SU-DHL-6 (cell line): ENCODE data around the gene FARS2.

ENCODE experiments used
- H2AFZ ChIP-seq: fragments of 200-600 bp; sonication (generic); 2 replicates; pipeline ENCODE4 v1.6.1; 2014; ENCODE audit warnings: low read depth, mild to moderate bottlenecking, moderate library complexity, mixed read lengths, antibody characterized with exemption, low read length; ENCODE audit not compliant: severe bottlenecking
- H3F3A ChIP-seq: fragments of 200-600 bp; shearing (Covaris generic); 2 replicates; pipeline ENCODE4 v1.6.0; 2016; ENCODE audit warnings: antibody characterized with exemption, mild to moderate bottlenecking; ENCODE audit not compliant: insufficient read depth
- H3K27ac ChIP-seq: fragments of 200-600 bp; sonication (generic); 2 replicates; pipeline ENCODE4 v1.5.1; 2016; ENCODE audit warnings: low read depth, mild to moderate bottlenecking, low read length, moderate library complexity, mixed read lengths
- H3K27me3 ChIP-seq: fragments of 200-600 bp; sonication (generic), shearing (Covaris generic); 2 replicates; pipeline ENCODE4 v1.6.0; 2014; ENCODE audit warnings: mild to moderate bottlenecking, low read length
- H3K36me3 ChIP-seq: fragments of 200-600 bp; sonication (generic); 2 replicates; pipeline ENCODE4 v1.6.1; 2014; ENCODE audit warnings: mild to moderate bottlenecking, low read length, mixed read lengths
- H3K4me2 ChIP-seq: fragments of 300-600, 200-600 bp; shearing (Covaris generic), sonication (generic); 2 replicates; pipeline ENCODE4 v1.6.0; 2014; ENCODE audit warnings: low read length, low read depth, mild to moderate bottlenecking; ENCODE audit not compliant: poor library complexity, severe bottlenecking
- H3K4me3 ChIP-seq: fragments of 200-600 bp; sonication (generic); 2 replicates; pipeline ENCODE4 v1.5.1; 2014; ENCODE audit warnings: antibody characterized with exemption, low read length, mild to moderate bottlenecking, mixed read lengths; ENCODE audit not compliant: insufficient read depth, poor library complexity, severe bottlenecking
- H3K79me2 ChIP-seq: fragments of 200-600 bp; sonication (generic); 2 replicates; pipeline ENCODE4 v1.6.1; 2014; ENCODE audit warnings: mild to moderate bottlenecking, low read length, moderate library complexity; ENCODE audit not compliant: insufficient read depth
- H3K9ac ChIP-seq: fragments of 200-600 bp; sonication (generic); 2 replicates; pipeline ENCODE4 v1.7.0; 2014; ENCODE audit warnings: mild to moderate bottlenecking, low read length
- H3K9me2 ChIP-seq: fragments of 200-600 bp; sonication (generic); replicated peaks from 2 replicates; pipeline ENCODE4 v1.6.1; 2014; ENCODE audit warnings: low read length; ENCODE audit not compliant: insufficient read depth
- H3K9me3 ChIP-seq: fragments of 200-600 bp; sonication (generic); 2 replicates; pipeline ENCODE4 v1.6.1; 2014; ENCODE audit warnings: low read length, mixed read lengths; ENCODE audit not compliant: insufficient read depth
- H4K20me1 ChIP-seq: fragments of 200-600 bp; sonication (generic); 2 replicates; pipeline ENCODE4 v1.6.1; 2014; ENCODE audit warnings: low read depth, mild to moderate bottlenecking, antibody characterized with exemption, low read length, moderate library complexity, mixed read lengths
- CTCF ChIP-seq: fragments of 200-600 bp; sonication (generic); IDR thresholded peaks from one replicate; pipeline ENCODE4 v1.5.1; 2017; ENCODE audit warnings: antibody characterized with exemption, mild to moderate bottlenecking, low read length, moderate library complexity; ENCODE audit not compliant: insufficient read depth, poor library complexity, severe bottlenecking
- EZH2phosphoT487 ChIP-seq: fragments of 200-600 bp; sonication (generic), shearing (Covaris generic); conservative IDR thresholded peaks from 2 replicates; pipeline ENCODE4 v1.6.1; 2018; ENCODE audit warnings: mild to moderate bottlenecking, antibody characterized with exemption, low read length, moderate library complexity, mixed read lengths

Gene FARS2

GRCh38 chr6:5326022-5326641 lies 64.8 kb downstream of the FARS2 start:
- H3K9me3 ChIP-seq = no peaks in the 10 kb centered on the region
- peaks cover 3% of the 10 kb centered on the region; the same call in 1 of the 2 replicates for H4K20me1 ChIP-seq
- H3K9ac ChIP-seq = no peak overlapping the region
- TF ChIP-seq CTCF = no peak
- H3K9me2 ChIP-seq = no peaks in the 10 kb centered on the region
- no peaks in the 10 kb centered on the region for H3K36me3 ChIP-seq
- H3F3A ChIP-seq = no peaks in the 10 kb centered on the region
- H3K4me3 ChIP-seq = no peak overlapping the region
- no peaks in the 10 kb centered on the region for H3K79me2 ChIP-seq
- no peak overlapping the region for H3K27ac ChIP-seq
- no peaks in the 10 kb centered on the region for H3K27me3 ChIP-seq
- H3K4me2 ChIP-seq = no peak overlapping the region
- no peak overlapping the region for H2AFZ ChIP-seq

- Histone ChIP-seq H3K27me3 (no peaks in the 10 kb centered on the region), H3K9ac (no peak overlapping the region), H3K4me2 (no peak overlapping the region), H3K9me3 (no peaks in the 10 kb centered on the region), H2AFZ (no peak overlapping the region), H3K27ac (no peak overlapping the region), H3K9me2 (no peaks in the 10 kb centered on the region), H3F3A (no peaks in the 10 kb centered on the region), H3K4me3 (no peak overlapping the region), H3K79me2 (no peaks in the 10 kb centered on the region), H3K36me3 (no peaks in the 10 kb centered on the region), H4K20me1 (peaks cover 14% of the 10 kb centered on the region; the same call in 1 of the 2 replicates)
- no peak for TF ChIP-seq EZH2phosphoT487
- no peak for TF ChIP-seq CTCF
These were observed 67.5 kb downstream of the FARS2 start for GRCh38 chr6:5328800-5329199.

GRCh38 chr6:5331845-5332442 lies 70.6 kb downstream of the FARS2 start:
- no peak overlapping the region for H3K4me3 ChIP-seq
- H2AFZ ChIP-seq = no peak overlapping the region
- H3K27ac ChIP-seq = no peak overlapping the region
- H3K4me2 ChIP-seq = no peak overlapping the region
- no peaks in the 10 kb centered on the region for H3K9me2 ChIP-seq
- H3K27me3 ChIP-seq = no peaks in the 10 kb centered on the region
- H3F3A ChIP-seq = no peaks in the 10 kb centered on the region
- peaks cover 40% of the 10 kb centered on the region for H4K20me1 ChIP-seq
- TF ChIP-seq EZH2phosphoT487 (no peak), CTCF (no peak)
- no peaks in the 10 kb centered on the region for H3K36me3 ChIP-seq
- H3K9me3 ChIP-seq = no peaks in the 10 kb centered on the region
- H3K9ac ChIP-seq = no peak overlapping the region
- no peaks in the 10 kb centered on the region for H3K79me2 ChIP-seq
